ENCODE results near the gene PF4V1.

DNA sequence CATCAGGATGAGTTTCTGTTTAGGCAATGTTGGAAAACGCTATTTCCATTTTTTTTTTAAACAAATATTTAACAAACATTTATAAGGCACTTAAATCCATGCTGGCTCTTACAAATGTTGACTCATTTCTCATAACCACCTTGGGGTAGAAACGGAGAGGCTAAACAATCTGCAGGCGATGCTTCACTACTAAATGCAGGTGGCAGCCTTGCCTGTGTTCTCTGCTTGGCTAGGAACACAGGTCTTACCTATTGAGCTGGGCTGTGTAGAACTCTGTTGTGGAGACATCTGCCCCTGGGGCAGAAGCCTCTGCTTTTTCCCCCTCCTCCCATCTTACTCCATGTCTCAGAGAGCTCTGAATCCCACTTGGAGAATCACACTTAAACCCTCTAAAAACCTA lies 14.7 kb downstream of the PF4V1 start:
- TF ChIP-seq, protein P1, sequence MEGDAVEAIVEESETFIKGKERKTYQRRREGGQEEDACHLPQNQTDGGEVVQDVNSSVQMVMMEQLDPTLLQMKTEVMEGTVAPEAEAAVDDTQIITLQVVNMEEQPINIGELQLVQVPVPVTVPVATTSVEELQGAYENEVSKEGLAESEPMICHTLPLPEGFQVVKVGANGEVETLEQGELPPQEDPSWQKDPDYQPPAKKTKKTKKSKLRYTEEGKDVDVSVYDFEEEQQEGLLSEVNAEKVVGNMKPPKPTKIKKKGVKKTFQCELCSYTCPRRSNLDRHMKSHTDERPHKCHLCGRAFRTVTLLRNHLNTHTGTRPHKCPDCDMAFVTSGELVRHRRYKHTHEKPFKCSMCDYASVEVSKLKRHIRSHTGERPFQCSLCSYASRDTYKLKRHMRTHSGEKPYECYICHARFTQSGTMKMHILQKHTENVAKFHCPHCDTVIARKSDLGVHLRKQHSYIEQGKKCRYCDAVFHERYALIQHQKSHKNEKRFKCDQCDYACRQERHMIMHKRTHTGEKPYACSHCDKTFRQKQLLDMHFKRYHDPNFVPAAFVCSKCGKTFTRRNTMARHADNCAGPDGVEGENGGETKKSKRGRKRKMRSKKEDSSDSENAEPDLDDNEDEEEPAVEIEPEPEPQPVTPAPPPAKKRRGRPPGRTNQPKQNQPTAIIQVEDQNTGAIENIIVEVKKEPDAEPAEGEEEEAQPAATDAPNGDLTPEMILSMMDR (conservative IDR thresholded peaks at IDR 0.05; ENCODE audit: low read length) = peak; percentile 18; the same call in 1 of the 2 replicates
- TF ChIP-seq EZH2phosphoT487 (IDR thresholded peaks at IDR 0.05; ENCODE audit: borderline replicate concordance) = no peak
